SK-N-DZ (cell line): ENCODE measurements around the gene MFAP4. TPM values are rescaled to one million over a fixed set of nuclear protein-coding genes. Genes with fewer than 3 reads are reported as not detected.
A peak's percentile ranks its signal among the peaks of the same experiment; 100 is the strongest.

ENCODE experiments used
- DNase-seq: peaks from one replicate; pipeline ENCODE4 v3.0.0-alpha.2; 2015; ENCODE audit warnings: low spot score
- polyA plus RNA-seq, 2 experiments: library from polyadenylated mRNA; depleted of rRNA; stranded (reverse); fragments of >200 nt; gene quantifications; 2 replicates each; pipeline ENCODE4 v1.2.3, GENCODE V29; 2014

The MFAP4 gene, protein sequence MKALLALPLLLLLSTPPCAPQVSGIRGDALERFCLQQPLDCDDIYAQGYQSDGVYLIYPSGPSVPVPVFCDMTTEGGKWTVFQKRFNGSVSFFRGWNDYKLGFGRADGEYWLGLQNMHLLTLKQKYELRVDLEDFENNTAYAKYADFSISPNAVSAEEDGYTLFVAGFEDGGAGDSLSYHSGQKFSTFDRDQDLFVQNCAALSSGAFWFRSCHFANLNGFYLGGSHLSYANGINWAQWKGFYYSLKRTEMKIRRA
- polyA plus RNA-seq (2014; cell fraction: cytosol; rRNA removed), result 17.9 and 18.6 TPM in 2 replicates
- polyA plus RNA-seq (2014; cell fraction: nucleus; rRNA removed), result 7.8 and 11.7 TPM in 2 replicates

DNA sequence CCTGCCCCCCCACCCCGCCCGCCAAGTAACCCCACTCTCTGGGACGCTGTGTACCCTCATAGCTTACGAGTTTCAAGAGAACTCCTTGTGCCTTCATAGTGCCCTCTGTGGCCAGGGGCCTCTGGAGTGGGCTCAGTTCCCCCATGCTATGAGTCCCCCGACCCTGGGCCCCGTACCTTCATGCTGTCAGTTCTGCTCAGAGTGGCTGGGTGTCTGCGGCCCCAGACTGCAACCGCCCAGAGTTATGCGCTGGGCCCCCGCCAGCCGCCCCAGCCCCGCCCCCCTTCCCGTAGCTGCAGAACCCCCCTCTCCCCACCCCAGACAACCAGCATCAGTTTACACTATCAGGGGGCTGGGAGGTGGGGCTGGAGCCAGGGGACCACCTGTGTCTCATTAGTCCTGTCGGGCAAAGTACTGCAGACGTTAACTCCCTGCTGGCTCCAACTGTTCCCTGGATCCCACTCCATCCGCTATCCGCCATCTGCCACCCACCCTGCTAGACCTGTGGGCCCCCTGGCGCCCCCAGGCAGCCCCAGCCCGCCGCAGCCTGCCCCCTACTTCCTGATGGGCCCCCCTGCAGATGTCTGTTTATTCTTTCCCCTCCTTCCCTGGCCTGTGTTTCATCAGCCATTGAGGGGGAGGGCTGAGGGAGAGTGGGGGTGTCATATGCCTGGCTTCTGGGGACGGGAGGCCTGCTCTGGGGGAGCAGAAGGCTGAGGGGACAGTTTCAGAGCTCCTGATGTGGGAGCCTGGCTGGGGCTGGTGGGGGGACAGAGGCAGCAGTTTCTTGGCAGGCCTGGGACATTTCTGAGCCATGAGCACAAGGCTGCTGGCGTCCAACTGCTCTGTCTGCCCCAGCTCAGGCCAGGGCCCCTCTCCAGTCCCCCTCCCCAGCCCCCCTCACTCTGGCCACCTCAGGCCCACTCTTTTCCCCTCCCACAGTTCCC is at the start of gene MFAP4:
Gene MFAP4 (minus strand): TSS at position 217 of the 947 bp plus-strand sequence. CDS start 35 bp downstream, at position 182.
- DNase-seq, result peak; percentile 90

DNA sequence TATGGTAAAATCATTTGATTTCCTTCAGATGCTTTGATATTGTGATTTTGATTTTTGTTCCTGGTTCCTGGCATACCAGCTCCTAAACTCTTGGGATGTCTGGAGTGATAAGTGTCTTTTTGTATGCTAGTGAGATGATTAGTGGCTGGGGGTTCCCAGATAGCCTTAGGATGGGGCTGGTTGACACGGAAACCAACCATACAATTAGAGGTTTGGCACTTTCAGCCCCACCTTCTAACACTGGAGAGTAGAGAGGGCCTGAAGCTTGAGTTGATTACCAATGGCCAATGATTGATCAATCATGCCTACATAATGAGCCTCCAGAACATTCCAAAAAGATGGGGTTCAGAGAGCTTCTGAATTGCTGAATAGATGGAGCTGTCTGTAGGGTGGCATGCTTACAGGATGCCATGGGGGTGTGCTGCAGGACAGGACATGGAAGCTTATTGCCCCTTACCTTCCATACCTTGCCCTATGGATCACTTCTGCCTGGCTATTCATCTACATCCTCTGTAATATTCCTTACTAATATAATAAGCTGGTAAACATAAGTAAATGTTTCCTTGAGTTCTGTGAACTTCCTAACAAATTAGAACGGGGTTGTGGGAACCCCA is 46.8 kb upstream of the MFAP4 start:
- no peak for DNase-seq

DNA sequence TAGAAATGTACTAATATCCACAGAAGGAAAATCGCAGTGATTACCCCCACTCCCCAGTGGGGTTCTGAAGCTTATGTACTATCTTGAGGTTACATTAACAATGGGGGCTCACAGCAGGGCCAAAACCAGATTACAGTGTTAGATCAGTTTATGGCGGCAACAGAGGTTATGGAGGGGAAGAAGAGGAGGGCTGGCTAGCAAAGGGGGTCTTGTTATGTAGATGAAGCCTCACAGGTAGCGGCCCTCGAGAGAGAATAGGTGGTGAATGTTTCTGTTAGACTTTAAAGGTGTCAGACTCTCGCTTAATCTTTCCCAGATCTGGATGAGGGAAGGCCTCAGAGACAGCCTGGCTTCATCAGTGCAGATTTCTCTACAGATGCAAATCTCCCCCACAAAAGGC is 46.3 kb upstream of the MFAP4 start:
- DNase-seq, result no peak

- no peak for DNase-seq
These were observed 44.7 kb upstream of the MFAP4 start for GRCh38 chr17:19431691-19432090.

DNA sequence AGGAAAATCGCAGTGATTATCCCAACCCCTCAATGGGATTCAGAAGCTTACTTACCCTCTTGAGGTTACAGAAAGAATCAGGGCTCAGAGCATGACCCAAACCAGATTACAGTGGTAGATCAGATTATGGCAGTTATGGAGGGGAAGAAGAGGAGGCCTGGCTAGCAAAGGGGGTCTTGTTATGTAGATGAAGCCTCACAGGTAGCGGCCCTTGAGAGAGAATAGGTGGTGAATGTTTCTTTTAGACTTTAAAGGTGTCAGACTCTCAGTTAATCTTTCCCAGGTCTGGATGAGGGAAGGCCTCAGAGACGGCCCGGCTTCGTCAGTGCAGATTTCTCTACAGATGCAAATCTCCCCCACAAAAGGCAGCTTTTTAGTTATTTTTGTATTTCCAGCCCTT is 39.6 kb upstream of the MFAP4 start:
- no peak for DNase-seq

DNA sequence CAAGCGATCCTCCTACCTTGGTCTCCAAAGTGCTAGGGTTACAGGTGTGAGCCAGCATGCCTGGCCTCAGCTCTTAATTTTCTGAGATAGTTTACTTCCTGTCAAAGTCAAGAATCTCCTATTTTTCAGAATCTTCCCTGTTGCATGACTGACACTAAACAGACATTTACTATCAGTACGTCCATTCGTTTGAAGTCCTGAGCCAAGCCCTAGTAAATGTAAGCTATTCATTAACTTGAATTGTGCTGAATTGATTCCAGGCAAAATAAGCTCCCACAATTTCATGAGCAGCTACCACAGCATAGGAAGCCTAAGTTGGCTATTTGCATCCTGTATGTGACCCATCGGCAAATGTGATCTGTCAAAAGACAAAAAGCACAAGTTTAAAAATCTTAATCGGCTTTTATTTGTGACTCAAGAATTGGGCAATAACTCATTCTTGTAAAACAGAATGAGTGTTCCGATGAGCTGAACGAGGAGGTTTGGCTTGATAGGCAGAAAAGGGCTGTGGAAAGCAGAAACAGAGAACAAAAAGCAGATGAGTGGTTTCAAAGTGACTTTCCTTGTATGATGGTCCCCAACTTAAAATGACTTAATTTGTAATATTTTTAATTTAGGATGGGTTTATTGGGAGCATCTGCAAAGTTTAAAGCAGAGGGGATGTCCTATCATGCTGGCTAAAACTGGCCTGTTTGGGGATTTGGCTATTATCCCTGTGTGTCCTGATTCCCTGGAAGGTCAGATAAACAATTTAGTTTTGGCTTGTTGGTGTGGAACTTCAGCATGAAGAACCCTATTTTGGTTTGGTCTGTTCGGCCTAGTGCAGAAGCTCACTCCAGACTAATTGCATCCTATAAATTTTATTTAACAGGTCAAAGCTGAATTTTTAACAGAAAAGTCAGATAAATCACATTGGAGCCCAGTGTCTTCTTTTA is 38.2 kb upstream of the MFAP4 start:
- DNase-seq, result no peak

DNA sequence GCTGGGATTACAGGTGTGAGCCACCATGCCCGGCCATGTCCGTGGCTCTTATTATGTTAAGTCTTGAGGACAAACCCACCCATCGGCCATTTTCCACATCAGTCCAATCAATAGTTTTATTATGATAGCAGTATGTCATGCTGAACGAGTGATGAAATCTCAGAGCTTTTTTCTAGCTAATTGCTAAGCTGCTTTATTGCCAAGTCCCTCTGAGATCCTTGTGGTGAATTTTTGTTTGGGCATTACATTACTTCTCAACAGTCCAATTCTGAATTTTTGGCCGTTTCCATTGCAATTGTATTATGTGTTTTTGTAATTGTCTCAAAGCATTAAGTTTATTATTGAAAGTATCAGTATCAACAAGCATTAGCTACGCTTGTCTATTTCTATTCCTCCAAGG is 34.9 kb upstream of the MFAP4 start:
- DNase-seq, result no peak

GRCh38 chr17:19421219-19421618 is 34.2 kb upstream of the MFAP4 start:
- DNase-seq, result no peak

DNA sequence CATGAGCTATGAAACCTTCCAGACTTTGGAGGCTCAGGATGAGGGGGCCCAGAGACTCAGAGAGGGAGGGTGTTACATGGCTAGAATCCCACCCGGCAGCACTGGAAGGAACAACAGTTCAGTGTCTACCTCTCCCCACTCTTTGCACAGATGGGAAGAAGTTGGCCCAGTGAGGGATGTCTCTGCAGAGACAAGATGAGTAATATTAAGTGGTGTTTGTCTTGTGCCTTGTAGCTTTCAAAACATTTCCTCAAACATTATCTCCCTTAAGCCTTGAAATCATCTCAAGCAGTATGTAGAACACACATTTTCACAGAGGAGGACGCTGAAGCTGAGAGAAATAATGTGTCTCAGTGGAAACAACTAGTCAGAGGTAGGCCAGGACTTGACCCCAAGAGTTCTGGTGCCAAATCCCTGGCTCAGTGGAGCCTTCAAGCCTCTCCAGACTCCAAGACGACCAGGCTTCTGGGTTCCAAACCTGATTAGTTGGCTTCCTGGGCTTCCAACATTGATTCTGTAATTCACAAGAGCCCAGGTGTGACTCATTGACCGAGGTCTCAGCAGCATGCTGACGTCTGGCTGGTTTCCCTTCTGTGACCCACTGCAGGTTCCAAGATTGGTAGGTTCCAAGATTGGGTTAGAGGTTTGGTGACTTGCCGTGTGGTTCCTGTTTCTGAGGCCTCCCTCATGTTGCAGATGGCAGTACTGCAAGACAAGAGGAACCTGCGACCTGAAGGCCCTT is 31.4 kb upstream of the MFAP4 start:
- no peak for DNase-seq

- DNase-seq, result no peak
These were observed 30.6 kb upstream of the MFAP4 start for GRCh38 chr17:19417611-19418010.

GRCh38 chr17:19415806-19416775 is 29.1 kb upstream of the MFAP4 start:
- no peak for DNase-seq

DNA sequence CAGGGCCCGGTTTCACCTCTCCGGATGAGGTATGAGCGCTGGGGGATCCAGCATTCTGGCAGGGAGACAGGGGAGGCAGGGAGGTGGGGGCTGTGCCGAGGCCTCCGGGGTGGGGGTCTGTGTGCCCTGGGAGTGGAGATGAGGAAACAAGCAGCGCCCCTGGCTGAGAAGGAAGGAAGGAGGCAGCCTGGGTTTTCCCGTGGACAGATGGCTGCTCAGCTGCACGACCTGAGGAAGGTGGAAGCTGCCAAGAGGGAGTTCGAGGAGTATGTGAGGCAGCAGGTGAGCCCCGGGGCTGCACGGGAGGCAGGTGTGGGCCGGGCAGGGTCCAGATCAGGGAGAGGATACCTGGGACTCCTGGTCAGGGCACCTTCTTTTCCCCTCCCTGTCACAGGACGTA is 28.3 kb upstream of the MFAP4 start:
- no peak for DNase-seq

- DNase-seq, result peak; percentile 34
These were observed 27.6 kb upstream of the MFAP4 start for GRCh38 chr17:19414396-19415280.

DNA sequence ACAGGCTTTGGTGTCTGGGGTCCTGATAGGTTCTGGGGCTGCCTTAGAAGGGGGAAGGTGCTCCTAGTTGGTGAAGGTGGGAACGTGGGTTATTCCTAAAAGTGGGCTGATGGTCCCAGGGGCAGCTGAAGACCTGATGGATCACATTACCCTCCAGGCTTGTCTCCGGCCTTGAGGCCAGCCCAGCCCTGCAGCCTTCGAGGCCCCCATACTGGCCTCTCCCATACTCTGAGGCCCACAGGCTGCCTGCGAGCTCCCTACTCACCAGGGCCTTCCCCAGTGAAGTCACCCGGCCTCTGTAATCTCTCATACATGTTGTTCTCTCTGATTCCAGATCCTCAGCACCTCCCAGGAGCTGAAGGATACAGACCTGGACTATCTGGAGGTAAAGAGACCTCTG is 26.8 kb upstream of the MFAP4 start:
- no peak for DNase-seq

GRCh38 chr17:19412984-19413383 is 26.0 kb upstream of the MFAP4 start:
- no peak for DNase-seq

DNA sequence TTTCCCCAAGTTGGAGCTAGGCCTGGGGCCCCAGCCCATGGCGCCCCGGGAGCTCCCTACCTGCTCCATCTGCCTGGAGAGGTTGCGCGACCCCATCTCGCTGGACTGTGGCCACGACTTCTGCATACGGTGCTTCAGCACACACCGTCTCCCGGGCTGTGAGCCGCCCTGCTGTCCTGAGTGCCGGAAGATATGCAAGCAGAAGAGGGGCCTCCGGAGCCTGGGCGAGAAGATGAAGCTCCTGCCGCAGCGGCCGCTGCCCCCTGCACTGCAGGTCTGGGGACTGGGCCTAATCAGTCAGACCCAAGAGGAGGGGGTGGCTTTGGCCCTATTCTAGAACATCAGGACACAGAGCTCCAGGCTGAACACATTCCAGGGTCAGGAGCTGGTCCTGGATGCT is 25.5 kb upstream of the MFAP4 start:
- no peak for DNase-seq

DNA sequence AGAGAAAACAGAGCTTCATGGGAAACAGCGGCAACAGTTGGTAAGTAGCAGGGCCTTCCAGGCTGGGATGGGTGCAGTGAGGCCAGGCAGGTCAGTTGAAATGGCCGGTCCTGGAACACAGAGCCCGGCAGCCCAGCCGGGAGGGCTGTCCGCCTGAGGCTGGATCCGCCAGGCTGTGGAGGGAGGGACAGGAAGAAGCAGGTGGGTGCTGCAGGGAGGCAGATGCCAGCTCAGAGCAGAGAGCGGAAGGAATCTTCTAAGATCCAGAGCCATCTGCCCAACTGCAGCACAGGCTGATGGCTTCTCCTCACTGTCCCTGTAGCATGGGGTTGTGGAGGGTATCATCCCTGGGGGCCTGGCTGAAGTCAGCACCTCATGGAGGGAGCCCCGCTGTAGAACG is 24.6 kb upstream of the MFAP4 start:
- DNase-seq, result peak; percentile 55
